Right ventricle myocardium superior (tissue), 1 donor: ENCODE measurements around the gene FAT1. TPM values are rescaled to one million over a fixed set of nuclear protein-coding genes. Genes with fewer than 3 reads are reported as not detected.
A peak's percentile ranks its signal among the peaks of the same experiment; 100 is the strongest.

Source experiments
- ATAC-seq: fragments of 200-7000 bp; cut with Tn5 transposase; one replicate; pipeline ENCODE4 v1.9.1; 2020; ENCODE audit warnings: mild to moderate bottlenecking; ENCODE audit not compliant: poor library complexity
- DNase-seq: peaks from one replicate; pipeline ENCODE4 v3.0.0-alpha.2; 2020
- intact Hi-C: fragments of 100-400 bp; cut with DNase I; formaldehyde crosslinking; loops from one replicate; pipeline ENCODE4 v1.11.2; 2022
- total RNA-seq: library from RNA; stranded (reverse); fragmentation: NEBNext Ultra II Directional; extraction: Animal tissue kit (Norgen Biotek cat#: 25700); gene quantifications from one replicate; pipeline ENCODE4 v1.2.1, GENCODE V29; 2021
- donor health status: DM: no; HTN: yes; CAD: no; lungs with severe emphysema.

Gene FAT1
- total RNA-seq, 1 donor from 2014 or later, result 48.0 TPM

GRCh38 chr4:186727169-186727976 is 3.7 kb upstream of the FAT1 start:
- no peak for ATAC-seq
- DNase-seq, result no peak
- intact Hi-C loops, result loop anchor here (5.0 kb wide), 2 partner anchors 55 to 450 kb away; no protein-coding TSS in a partner anchor

DNA sequence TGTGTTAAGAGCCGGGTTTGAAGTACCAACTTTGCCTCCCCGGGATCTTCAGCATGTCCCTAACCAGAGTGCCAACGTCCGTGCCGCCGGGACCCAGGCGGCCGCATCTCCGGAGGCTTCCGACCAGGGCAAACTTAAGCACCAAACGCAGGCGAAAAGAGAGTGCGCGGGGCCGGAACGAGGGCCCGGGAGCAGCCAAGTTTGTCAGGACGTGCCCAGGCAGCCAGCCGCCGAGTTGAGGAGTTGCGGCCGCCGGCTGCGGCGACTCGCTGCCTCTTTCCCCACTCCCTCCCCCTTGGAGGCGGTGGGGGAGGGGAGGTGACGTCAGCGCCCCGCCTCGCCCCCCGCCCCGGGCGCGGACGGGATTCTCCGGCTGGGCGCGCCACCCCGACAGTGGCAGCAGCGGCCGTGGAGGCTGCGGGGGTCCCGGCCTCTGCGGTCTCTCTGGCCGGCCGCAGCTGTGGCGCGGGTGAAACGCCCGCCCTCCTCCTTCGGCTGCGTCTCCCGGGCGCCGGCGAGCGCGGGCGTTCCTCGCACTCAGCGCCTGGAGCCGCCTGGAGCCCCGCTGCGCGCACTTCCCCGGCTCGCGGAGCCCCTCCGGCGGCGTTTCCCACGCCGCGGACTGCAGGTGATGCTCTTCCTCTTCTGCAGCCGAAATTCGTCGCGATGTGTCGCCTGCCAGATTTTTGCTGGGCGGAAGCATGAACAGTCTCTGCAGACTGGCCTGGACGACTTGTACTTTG is 2.9 kb upstream of the FAT1 start:
- peak; percentile 80 for DNase-seq
- intact Hi-C loops, result loop anchor here (5.0 kb wide), 2 partner anchors 54 to 451 kb away; no protein-coding TSS in a partner anchor
- ATAC-seq, result peak; percentile 67

GRCh38 chr4:186725469-186726425 is 2.1 kb upstream of the FAT1 start:
- intact Hi-C loops, result loop anchor here (5.0 kb wide), 2 partner anchors 53 to 452 kb away; no protein-coding TSS in a partner anchor
- peak; percentile 80 for ATAC-seq

DNA sequence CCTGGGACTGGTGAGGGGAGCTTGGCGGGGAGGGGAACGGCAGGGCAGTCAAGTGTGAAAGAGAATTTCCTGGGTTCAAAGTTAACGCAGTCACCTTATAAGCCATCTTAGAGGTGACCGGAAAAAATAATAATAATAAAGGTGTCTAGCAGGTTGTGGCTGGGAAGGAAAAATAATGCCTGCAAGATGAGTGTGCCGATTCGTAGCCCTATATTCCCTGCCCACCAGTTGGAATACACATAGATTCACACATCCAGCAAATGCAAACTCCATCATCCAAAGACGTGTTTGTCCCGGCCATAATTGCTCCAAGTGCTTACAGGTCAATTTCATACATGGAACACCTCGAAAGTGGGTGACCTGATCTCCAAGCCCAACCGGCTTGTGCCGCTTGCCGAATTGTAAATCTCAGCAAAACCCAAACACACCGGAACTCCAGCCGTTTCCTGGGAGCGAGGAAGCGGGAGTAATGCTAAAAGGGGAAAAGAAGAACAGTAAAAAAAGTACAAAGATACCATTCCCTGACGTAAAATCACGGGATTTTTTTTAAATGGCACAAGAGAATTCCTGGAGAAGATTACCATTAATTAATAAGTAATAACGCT is 1.3 kb upstream of the FAT1 start:
- DNase-seq, result no peak
- ATAC-seq, result no peak
- intact Hi-C loops, result loop anchor here (5.0 kb wide), 3 partner anchors 38 to 452 kb away; no protein-coding TSS in a partner anchor

More at GRCh38 chr4:186725469-186726425, 2.1 kb upstream of the FAT1 start:
- DNase-seq, result peak; percentile 85

DNA sequence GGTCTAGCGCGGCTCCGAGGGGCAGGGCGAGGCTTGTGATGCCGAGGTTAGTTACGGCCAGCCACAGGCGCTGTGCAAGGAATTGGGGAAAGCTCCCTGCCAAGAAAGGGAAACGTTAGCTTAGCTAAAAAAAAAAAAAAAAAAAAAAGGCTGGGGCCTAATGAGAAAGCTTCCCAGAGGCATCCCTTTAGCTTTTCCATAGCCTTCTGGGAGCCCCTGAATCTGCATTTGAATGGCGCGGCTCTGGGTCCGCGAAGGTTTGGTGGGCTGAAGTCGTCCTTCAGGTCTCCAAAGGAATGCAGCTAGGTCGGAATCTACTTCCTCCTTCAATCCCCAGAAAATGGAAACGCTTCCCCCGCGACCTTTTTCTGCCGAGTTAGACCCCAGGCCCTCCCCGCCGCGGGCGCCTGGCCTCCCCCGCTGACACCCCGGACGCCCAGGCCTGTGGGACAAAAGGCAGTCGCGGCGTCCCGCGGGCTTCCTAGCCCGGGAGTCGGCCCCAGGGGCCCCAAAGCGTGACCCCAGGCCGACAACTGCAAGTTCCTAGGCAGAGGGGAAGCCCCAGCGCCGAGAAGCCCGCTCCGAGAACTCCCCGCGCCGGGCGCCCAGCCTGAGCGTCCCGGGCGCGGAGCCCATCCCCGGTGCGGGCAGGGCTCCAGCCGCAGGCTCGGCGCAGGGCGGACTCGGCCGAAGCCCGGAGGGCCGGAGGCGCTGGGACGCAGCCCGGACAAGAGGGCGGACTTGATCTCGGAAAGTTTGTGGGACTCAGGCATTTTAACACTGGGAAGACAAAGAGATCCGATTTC is 605 bp upstream of the FAT1 start:
- ATAC-seq, result peak; percentile 73
- peak; percentile 74 for DNase-seq
- intact Hi-C loops, result loop anchor here (5.0 kb wide), 1 partner anchor 37 kb away; no protein-coding TSS in a partner anchor

GRCh38 chr4:186722796-186723291 is 812 bp downstream of the FAT1 start:
- DNase-seq (peak; percentile 54), ATAC-seq (peak; percentile 33)
- intact Hi-C loops, result loop anchor here (5.0 kb wide), 1 partner anchor 36 kb away; no protein-coding TSS in a partner anchor

DNA sequence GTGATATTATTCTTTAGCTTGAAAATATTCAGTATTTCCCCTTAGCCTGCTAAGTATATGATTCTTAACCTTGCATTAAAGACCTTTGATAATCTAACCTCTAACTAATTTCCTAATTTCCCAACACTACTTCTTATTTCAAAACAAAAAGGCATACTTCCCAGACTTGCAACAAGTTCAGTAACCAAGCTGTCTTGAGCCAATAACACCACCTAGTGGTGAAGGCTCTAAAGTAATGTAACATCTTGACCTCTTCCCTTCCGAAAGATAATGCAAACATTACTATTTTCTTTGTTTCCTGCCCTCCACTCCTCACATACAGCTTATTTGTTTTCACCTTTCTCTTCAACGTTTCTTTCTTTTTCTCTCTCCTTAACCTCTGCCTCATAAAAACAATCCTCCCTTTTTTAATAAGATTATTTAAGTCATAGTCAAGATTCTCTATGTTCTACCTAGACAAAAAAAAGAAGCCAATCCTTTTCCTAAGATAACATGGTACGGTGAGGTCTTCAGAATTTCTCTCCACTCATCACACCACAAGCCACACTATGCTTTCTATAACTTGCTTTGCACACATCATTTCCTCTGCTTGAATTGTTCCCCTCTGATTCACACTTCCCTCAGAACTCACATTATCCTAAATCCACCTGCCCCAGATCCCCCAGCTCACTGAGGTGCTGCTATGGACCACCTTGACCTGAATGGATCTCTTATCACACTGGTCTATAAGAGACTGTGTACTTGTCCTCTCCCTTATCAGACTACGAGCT is 3.5 kb downstream of the FAT1 start:
- ATAC-seq (no peak), DNase-seq (no peak)
- intact Hi-C loops, result loop anchor here (5.0 kb wide), 1 partner anchor 33 kb away; no protein-coding TSS in a partner anchor

- intact Hi-C loops, result no loop called here
- no peak for DNase-seq
- ATAC-seq, result no peak
These were observed 6.1 kb downstream of the FAT1 start for GRCh38 chr4:186717556-186717955.

GRCh38 chr4:186715077-186715476 is 8.6 kb downstream of the FAT1 start:
- DNase-seq (no peak), ATAC-seq (no peak)
- intact Hi-C loops, result no loop called here

DNA sequence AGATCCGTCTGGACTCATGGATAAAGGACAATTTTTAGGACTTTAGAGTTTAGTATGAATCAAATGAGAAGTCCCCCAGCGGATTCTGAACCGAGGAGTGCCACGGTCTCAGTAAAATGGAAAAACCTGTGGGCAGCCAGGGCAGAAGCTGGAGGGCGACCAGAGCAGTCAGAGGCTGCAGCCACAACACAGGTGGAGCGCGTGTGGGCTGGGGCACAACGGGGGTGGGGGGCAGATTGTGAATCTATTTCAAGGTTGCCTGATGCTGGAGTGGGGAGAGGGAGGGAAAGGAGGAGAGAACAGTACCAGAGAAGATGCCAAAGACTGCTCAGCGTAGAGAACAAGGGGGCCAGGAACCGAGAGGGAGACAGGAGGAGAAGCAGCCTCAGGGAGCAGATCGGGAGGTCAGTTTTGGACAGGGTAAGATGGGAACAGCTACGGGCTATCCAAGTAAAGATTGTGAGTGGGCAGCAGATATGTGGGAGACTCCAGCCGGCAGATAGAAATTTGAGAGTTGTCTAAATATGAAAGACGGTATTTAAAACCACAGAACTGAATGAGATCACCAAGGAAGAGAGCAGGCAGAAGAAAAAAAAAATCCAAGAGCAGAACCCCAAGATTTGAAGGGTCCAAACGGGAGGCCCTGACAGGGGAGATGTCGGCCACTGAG is 9.5 kb downstream of the FAT1 start:
- DNase-seq, result no peak
- ATAC-seq, result peak; percentile 6
- intact Hi-C loops, result no loop called here

GRCh38 chr4:186712690-186713089 is 11.0 kb downstream of the FAT1 start:
- ATAC-seq (peak; percentile 82), DNase-seq (no peak)
- intact Hi-C loops, result no loop called here

DNA sequence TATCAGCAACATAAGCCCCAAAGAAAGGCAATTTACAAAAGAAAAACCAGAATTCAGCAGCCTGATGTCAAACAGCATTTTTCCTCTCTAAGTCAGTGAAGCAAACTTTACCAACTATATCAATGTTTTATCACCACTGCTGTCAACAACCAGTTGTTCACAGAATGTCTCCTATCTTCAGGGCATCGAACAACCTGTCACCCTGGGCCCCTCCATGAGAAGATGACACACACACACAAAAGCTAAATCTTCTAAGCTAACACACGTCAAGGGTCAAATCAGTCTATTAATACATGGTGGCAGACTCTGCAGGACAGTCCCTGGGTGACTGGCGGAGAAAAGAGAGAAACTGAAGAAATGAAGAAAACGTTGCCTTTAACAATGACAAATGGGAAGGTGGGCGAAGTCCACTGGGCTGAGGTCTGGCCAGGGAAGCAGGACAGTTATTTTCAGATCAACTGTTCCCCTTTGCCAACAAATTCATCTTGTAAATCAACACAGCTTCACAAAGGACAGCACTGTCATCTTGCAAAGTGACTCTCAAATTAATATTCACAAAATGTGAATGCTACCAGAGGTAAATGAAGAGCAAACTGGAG is 13.0 kb downstream of the FAT1 start:
- intact Hi-C loops, result no loop called here
- ATAC-seq (peak; percentile 14), DNase-seq (no peak)

DNA sequence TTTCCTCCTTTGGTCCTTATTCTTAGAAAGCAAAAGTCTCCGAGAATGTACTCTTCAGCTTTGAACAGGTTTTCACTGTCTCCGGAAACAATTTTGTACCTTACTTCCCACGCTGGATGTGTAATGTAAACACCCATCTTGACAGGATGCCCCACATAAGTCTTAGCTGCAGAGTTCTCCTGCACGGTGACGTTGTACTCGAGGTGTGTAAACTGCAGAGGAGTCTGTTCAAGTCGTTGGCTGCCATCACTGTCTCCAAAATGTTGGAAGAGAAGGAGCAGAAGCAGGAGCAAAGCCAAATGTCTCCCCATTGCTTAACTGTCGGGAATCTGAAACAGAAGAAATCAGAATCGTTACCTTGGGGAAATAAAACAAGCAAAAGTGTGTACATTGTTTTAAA is 14.1 kb downstream of the FAT1 start:
- intact Hi-C loops, result no loop called here
- ATAC-seq (no peak), DNase-seq (no peak)

GRCh38 chr4:186708554-186708953 is 15.1 kb downstream of the FAT1 start:
- intact Hi-C loops, result no loop called here

DNA sequence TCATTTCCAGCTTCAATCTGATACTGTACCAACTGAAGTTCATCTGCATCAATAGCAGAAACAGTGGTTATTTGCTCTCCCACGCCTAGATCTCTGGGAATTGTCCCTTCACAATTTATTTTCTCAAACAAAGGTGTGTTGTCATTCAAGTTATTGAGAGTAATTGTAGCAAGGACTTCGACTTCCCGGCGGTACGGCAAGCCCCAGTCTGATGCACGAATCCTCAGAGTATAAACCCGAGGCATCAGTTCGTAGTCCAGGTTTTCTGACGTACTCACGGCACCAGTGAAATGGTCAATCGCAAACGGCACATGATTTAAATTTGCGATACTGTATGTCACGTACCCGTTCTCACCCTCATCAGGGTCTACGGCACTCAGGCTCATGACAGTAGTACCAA is 15.7 kb downstream of the FAT1 start:
- intact Hi-C loops, result no loop called here
- DNase-seq (no peak), ATAC-seq (no peak)

More at GRCh38 chr4:186708554-186708953, 15.1 kb downstream of the FAT1 start:
- ATAC-seq (no peak), DNase-seq (no peak)
